Camera-type eye (tissue), 1 donor: ENCODE data around the gene TBP. TPM values are rescaled to one million over a fixed set of nuclear protein-coding genes. Genes with fewer than 3 reads are reported as not detected.

Experiments
- total RNA-seq: library from RNA; depleted of rRNA; stranded (reverse); fragments of >200 nt; gene quantifications from one replicate; pipeline ENCODE4 v1.2.3, GENCODE V29; 2014

TBP gene
- total RNA-seq, result 19.7 TPM

DNA sequence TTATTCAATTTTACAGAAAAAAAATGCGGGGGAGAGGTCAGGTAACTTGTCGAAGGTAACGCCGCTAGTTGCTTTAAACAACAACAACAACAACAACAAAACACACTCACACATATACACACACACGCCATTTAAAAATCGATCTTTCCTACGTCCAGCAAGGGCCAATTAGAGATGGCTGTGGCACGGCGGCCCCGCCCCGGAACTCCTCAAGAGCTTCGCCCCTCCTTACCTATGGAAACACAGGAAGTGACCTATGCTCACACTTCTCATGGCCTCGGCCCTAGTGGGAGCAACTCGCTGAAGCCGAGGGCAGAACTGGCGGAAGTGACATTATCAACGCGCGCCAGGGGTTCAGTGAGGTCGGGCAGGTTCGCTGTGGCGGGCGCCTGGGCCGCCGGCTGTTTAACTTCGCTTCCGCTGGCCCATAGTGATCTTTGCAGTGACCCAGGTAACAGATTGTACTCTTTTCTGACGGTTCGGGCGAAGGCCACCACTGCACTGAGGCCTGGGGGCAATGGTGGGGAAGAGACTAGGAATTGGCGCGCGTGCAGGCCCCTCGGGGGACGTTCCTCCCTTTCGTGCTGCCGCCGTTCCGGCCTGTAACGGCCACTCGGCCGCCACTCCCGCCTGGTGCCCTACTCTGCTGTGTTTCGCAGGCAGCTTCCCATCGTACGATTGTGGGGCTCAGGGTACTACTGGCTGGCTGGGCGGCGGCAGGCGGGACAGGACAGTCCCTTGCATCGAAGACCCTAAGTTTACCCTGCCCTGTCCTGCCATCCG lies at the start of gene TBP:
Gene TBP, plus strand, starts transcription at position 357 of the 783 bp plus-strand sequence. CDS start 2,661 bp downstream, outside the sequence.

GRCh38 chr6:170552765-170553533 lies 1.2 kb upstream of the TBP start, which contains the start of gene PSMB1:
Gene PSMB1 (minus strand): TSS chr6:170553307. CDS start chr6:170553242, 65 bp downstream.

DNA sequence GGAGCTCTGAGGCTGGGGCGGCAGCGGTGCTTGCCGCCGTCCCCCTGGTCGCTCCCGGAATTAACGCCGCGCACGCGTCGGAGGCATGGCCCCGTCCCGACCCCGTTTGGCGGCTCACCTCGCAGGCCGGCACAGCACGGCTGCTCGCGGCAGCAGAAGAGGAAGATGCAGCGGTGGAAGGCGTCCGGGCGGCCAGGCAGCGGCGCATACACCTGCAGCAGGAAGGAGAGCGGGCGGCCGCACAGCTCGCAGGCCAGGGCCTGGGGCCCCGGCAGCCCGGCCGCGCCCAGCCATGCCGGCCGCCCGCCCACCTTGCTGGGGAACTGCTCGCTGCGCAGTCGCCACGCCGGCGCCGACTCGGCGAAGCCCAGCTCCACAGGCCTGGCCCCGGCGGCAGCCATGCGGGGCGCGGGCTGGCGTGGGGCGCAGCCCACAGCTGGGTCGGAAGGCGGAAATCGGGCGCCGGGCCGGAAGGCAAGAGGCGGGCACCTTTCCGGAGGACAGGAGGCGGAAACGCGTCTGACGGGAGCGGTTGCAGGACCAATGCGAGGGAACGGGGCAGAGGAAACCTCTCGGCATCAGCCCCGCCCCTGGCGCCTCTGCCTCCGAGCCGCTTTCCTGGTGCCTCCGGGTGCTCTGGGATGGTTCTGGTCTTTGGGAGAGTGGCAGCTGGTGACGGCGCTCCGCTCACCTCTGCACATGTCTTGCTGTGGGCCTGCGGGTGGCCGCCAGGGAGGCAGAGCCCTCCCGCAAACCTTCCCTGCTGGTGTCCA lies 30.2 kb downstream of the TBP start, which contains the start of gene PDCD2:
Gene PDCD2, minus strand, starts transcription at position 457 of the 773 bp plus-strand sequence. Its CDS starts 56 bp downstream, at position 401.

Other genes with a start within 250 kb of the TBP start
- 54.3 TPM for gene FAM120B, start 247.6 kb upstream of the TBP start, total RNA-seq
- 136 TPM for gene PSMB1, start 1.1 kb upstream of the TBP start, total RNA-seq
- 34.1 TPM for gene PDCD2, start 30.3 kb downstream of the TBP start, total RNA-seq